ENCODE results near the gene CENPT. TPM values are rescaled to one million over a fixed set of nuclear protein-coding genes. Genes with fewer than 3 reads are reported as not detected.

The CENPT gene
- total and polyA plus RNA-seq, 2 of the 13 experiments (the other 11 are each of a cell fraction or from before 2014, with no cell fraction given) = 40.9 to 43.3 TPM

DNA sequence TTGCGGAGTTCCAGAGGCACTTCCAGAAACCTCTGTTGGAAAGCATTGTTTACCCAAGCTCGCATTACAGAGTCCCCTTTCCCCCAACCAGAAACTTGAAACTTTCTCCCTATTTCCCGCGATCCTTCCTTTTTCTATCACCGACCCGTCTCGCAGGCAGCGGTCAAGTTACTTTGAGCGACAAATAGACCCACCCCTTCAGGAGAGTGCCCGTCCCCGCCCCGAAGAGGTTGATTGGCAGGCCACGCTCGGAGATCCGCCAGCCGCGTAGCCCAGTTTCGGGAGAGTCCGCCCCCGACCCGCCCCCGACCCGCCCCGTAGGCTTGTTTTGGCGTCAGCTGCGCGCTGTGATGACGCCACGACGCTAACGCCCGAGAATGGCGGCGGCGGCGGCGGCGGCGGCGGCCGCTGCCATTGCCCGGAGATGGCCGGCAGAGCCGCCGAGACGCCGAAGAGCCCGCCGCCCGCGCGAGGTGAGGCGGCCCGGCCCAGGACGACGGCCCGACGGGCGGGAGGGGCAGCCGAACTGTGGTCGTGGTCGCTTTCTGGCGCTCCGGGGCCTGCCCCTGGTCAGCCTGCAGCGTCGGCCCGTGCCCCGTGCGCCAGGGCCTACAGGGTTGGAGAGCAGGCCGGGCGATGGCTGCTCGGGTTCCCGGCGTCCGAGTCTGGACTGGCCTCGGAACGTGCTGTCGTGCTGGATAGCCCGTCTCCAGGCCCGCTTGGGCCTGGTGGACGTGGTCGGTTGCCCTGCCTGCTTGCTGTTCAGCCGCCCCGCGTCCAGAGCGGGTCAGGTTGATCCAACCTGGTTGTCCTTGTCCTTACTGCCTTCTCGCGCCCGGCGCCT lies 45.6 kb upstream of the CENPT start, which contains the start of gene PSKH1 (continued):
- TF ChIP-seq, protein P1, sequence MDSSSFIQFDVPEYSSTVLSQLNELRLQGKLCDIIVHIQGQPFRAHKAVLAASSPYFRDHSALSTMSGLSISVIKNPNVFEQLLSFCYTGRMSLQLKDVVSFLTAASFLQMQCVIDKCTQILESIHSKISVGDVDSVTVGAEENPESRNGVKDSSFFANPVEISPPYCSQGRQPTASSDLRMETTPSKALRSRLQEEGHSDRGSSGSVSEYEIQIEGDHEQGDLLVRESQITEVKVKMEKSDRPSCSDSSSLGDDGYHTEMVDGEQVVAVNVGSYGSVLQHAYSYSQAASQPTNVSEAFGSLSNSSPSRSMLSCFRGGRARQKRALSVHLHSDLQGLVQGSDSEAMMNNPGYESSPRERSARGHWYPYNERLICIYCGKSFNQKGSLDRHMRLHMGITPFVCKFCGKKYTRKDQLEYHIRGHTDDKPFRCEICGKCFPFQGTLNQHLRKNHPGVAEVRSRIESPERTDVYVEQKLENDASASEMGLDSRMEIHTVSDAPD (CRISPR knock-in tag; IDR thresholded peaks at IDR 0.05) = peak; percentile 41; the same call in 1 of the 2 replicates
- TF ChIP-seq ZNF883 (CRISPR knock-in tag; IDR thresholded peaks at IDR 0.05; ENCODE audit: not compliant biosample characterization) (peak; percentile 57), HDAC6 (IDR thresholded peaks at IDR 0.05; ENCODE audit: low read depth, low read length) (no peak), ZBTB42 (CRISPR knock-in tag; IDR thresholded peaks at IDR 0.05) (peak; percentile 40; the same call in 1 of the 2 replicates), ZNF672 (CRISPR knock-in tag; IDR thresholded peaks at IDR 0.05) (no peak), HDAC2 (CRISPR knock-in tag; IDR thresholded peaks at IDR 0.05) (peak; percentile 27), ELF1 (CRISPR knock-in tag; IDR thresholded peaks at IDR 0.05) (no peak), ZNF160 (CRISPR knock-in tag; IDR thresholded peaks at IDR 0.05) (0 out of 2 replicates have a peak, but pooled peaks have one; percentile 87), KDM4B (CRISPR knock-in tag; IDR thresholded peaks at IDR 0.05) (no peak), SMC3 (IDR thresholded peaks at IDR 0.05; ENCODE audit: low read length) (no peak; the same call in 1 of the 2 replicates), ZNF530 (CRISPR knock-in tag; IDR thresholded peaks at IDR 0.05; ENCODE audit: low read depth) (no peak; the same call in 1 of the 2 replicates), NONO (IDR thresholded peaks at IDR 0.05) (no peak), NONO (CRISPR knock-in tag; conservative IDR thresholded peaks at IDR 0.05) (no peak), ZNF263 (CRISPR knock-in tag; IDR thresholded peaks at IDR 0.05) (no peak), ATF7-NPFF (CRISPR knock-in tag; IDR thresholded peaks at IDR 0.05; ENCODE audit: low read depth) (peak; percentile 96)
- TF ChIP-seq, protein P2, sequence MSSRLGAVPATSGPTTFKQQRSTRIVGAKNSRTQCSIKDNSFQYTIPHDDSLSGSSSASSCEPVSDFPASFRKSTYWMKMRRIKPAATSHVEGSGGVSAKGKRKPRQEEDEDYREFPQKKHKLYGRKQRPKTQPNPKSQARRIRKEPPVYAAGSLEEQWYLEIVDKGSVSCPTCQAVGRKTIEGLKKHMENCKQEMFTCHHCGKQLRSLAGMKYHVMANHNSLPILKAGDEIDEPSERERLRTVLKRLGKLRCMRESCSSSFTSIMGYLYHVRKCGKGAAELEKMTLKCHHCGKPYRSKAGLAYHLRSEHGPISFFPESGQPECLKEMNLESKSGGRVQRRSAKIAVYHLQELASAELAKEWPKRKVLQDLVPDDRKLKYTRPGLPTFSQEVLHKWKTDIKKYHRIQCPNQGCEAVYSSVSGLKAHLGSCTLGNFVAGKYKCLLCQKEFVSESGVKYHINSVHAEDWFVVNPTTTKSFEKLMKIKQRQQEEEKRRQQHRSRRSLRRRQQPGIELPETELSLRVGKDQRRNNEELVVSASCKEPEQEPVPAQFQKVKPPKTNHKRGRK (CRISPR knock-in tag; IDR thresholded peaks at IDR 0.05) = no peak
- TF ChIP-seq, protein P3, sequence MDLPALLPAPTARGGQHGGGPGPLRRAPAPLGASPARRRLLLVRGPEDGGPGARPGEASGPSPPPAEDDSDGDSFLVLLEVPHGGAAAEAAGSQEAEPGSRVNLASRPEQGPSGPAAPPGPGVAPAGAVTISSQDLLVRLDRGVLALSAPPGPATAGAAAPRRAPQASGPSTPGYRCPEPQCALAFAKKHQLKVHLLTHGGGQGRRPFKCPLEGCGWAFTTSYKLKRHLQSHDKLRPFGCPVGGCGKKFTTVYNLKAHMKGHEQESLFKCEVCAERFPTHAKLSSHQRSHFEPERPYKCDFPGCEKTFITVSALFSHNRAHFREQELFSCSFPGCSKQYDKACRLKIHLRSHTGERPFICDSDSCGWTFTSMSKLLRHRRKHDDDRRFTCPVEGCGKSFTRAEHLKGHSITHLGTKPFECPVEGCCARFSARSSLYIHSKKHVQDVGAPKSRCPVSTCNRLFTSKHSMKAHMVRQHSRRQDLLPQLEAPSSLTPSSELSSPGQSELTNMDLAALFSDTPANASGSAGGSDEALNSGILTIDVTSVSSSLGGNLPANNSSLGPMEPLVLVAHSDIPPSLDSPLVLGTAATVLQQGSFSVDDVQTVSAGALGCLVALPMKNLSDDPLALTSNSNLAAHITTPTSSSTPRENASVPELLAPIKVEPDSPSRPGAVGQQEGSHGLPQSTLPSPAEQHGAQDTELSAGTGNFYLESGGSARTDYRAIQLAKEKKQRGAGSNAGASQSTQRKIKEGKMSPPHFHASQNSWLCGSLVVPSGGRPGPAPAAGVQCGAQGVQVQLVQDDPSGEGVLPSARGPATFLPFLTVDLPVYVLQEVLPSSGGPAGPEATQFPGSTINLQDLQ (CRISPR knock-in tag; IDR thresholded peaks at IDR 0.05) = no peak; the same call in 1 of the 2 replicates
- TF ChIP-seq, protein P4, sequence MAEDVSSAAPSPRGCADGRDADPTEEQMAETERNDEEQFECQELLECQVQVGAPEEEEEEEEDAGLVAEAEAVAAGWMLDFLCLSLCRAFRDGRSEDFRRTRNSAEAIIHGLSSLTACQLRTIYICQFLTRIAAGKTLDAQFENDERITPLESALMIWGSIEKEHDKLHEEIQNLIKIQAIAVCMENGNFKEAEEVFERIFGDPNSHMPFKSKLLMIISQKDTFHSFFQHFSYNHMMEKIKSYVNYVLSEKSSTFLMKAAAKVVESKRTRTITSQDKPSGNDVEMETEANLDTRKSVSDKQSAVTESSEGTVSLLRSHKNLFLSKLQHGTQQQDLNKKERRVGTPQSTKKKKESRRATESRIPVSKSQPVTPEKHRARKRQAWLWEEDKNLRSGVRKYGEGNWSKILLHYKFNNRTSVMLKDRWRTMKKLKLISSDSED (CRISPR knock-in tag; IDR thresholded peaks at IDR 0.05) = 0 out of 2 replicates have a peak, but pooled peaks have one; percentile 61
- TF ChIP-seq, protein P5, sequence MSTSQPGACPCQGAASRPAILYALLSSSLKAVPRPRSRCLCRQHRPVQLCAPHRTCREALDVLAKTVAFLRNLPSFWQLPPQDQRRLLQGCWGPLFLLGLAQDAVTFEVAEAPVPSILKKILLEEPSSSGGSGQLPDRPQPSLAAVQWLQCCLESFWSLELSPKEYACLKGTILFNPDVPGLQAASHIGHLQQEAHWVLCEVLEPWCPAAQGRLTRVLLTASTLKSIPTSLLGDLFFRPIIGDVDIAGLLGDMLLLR (CRISPR knock-in tag; IDR thresholded peaks at IDR 0.05) = peak; percentile 90; the same call in 1 of the 2 replicates
- TF ChIP-seq, protein P6, sequence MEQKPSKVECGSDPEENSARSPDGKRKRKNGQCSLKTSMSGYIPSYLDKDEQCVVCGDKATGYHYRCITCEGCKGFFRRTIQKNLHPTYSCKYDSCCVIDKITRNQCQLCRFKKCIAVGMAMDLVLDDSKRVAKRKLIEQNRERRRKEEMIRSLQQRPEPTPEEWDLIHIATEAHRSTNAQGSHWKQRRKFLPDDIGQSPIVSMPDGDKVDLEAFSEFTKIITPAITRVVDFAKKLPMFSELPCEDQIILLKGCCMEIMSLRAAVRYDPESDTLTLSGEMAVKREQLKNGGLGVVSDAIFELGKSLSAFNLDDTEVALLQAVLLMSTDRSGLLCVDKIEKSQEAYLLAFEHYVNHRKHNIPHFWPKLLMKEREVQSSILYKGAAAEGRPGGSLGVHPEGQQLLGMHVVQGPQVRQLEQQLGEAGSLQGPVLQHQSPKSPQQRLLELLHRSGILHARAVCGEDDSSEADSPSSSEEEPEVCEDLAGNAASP (CRISPR knock-in tag; IDR thresholded peaks at IDR 0.05; ENCODE audit: borderline replicate concordance) = no peak
